ENCODE data around the gene MUC2.

The MUC2 gene

DNA sequence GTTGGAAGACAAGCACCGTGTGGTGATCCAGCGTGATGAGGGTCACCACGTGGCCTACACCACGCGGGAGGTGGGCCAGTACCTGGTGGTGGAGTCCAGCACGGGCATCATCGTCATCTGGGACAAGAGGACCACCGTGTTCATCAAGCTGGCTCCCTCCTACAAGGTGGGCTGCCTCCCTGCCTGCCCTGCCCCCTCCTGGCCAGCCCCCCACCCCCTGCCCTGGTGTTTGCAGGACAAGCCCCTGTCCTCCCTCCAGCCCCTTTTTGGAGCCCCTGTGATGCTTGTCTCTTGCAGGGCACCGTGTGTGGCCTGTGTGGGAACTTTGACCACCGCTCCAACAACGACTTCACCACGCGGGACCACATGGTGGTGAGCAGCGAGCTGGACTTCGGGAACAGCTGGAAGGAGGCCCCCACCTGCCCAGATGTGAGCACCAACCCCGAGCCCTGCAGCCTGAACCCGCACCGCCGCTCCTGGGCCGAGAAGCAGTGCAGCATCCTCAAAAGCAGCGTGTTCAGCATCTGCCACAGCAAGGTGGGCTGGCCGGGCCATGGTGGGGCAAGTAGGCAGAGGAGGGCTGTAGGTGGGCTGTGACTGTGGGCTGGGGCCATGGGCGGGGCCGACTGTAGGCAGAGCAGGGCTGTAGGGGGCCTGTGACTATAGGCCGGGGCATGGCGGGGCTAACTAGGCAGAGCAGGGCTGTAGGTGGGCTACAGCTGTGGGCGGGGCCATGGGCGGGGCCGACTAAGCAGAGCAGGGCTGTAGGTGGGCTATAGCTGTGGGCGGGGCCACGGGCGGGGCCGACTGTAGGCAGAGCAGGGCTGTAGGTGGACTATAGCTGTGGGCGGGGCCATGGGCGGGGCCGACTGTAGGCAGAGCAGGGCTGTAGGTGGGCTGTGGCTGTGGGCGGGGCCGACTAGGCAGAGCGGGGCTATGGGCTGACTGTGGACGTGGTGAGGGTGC lies 13.6 kb downstream of the MUC2 start:
- DNase-seq (ENCODE audit: low spot score), result no peak

DNA sequence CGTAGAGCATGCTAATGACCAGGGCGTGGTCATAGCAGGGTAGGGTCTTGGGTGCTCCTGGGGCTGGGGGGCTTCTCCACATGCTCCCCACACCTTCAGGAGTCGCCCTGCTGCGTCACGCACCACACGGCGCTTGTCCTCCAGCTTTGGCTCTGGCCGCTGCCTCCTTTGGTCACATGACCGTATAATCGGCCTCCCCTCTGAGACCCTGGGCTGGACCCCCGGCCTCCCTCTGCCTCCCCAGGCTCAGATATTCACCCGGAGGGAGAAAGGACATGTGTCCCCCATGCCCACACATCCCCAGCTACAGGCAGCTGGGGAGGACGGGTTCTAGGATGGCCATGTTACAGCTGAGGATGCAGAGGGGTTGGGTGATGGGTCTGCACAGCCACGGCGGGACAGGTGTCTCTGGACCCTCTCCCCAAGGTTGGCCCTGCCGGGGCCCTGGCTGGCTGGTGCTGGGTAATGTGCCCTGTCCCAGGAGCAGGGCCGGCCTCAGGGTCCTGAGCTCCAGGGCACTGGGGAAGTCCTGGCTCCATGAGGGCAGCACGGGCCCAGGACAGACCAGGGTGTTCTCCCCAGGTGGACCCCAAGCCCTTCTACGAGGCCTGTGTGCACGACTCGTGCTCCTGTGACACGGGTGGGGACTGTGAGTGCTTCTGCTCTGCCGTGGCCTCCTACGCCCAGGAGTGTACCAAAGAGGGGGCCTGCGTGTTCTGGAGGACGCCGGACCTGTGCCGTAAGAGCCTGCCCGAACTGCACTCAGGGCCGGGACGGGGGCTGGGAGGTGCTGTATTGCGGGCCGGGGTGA lies 14.5 kb downstream of the MUC2 start:
- DNase-seq (ENCODE audit: low spot score), result no peak

DNA sequence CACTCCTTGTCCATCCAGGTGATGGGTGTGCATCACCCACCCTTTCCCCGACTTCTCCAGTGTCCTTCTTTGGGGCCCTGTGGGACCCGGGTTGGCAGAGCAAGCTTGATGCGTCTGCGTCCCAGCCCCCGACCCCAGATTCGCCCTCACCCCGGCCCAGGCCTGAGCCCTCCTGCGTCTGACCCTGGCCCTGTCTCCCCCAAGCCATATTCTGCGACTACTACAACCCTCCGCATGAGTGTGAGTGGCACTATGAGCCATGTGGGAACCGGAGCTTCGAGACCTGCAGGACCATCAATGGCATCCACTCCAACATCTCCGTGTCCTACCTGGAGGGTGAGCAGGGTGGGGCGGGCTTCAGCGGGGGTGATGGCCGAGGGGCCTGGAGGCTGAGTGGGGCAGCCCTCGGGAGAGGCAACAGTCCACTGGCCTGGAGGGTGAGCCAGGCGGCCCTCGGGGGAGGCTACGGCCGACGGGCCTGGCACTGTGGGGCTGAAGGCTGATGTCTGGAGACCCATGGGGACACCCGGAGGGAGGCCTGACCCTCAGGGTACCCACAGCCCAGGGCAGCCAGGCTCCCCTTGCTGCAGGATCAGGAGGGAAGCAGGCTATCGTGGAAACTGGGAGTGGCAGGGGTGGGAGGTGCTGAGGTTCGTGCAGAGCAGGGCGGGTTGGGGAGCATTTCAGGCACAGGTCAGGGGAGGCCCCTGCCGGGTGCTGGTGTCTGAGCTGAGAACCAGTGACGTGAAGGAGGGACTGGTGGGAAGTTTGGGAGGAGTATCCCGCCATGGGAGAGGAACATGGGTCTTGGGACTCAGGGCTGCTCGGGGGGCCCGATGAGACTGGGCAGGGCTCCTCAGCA lies 15.3 kb downstream of the MUC2 start:
- no peak for DNase-seq (ENCODE audit: low spot score)

DNA sequence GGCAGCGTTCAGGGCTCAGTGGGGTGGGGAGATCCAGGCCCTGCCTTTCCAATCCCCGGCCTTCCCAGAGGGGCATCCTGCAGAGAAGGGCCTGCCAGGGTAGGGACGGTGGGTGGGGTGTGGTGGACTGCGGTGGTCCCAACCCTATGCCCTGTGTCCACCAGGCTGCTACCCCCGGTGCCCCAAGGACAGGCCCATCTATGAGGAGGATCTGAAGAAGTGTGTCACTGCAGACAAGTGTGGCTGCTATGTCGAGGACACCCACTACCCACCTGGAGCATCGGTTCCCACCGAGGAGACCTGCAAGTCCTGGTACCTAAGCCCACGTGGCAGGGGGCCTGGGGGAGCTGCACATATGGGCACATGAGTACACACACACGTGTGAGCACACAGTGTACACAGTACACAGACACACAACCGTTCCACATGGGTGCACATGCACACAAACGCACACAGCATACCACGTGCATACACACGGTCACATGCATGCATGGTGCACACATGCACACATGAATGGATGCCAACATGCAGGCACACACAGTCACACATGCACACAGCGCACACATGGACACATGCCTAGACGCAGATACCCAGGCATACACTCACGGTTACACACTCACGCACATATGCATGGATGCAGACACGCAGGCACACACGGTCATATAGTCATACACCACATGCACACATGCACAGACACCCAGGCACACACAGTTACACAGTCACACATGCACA lies 16.1 kb downstream of the MUC2 start:
- DNase-seq (ENCODE audit: low spot score), result no peak

DNA sequence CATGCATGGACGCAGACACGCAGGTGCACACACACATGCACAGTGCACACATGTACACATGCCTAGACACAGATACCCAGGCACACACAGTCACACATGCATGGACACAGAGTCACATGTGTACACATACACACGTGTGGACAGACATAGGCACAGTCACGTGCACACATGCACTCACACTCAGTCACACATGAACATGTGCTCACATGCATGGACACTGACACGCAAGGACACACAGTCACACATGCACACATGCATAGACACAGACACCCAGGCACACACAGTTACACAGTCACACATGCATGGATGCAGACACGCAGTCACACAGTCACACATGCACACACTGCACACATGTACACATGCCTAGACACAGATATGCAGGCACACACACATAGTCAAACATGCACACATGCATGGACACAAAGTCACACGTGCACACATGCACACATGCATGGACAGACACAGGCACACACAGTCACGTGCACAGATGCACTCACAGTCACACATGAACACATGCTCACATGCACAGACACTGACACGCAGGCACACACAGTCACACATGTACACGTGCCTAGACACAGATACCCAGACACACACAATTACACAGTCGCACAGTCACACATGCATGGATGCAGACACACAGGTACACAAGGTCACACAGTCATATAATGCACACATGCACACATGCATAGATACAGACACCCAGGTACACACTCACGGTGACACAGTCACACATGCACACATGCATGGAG lies 16.8 kb downstream of the MUC2 start:
- DNase-seq (ENCODE audit: low spot score), result no peak

DNA sequence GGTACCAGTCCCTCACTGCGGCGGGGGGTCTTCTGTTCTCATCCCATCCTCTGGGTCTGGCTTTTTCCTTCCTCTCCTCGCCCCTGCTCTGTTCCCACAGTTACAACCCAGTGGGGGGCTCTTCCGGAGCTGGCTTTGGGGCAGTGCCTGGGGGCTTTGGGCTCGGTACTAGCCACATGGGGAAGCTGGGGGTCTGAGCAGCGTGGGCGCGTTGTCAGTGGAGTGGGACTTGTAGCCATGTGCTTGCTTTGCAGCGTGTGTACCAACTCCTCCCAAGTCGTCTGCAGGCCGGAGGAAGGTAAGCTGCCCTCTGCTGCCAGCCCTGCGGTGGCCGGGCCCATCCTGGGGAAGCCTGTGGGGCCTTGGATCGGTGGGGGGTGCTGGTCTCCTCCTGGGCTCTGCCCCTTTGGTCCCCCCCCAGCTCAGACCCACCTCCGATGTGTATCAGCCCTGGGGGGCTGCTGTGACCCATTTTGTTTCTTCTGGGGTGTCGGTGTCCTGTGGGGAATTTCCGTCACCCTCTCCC lies 17.5 kb downstream of the MUC2 start:
- no peak for DNase-seq (ENCODE audit: low spot score)

DNA sequence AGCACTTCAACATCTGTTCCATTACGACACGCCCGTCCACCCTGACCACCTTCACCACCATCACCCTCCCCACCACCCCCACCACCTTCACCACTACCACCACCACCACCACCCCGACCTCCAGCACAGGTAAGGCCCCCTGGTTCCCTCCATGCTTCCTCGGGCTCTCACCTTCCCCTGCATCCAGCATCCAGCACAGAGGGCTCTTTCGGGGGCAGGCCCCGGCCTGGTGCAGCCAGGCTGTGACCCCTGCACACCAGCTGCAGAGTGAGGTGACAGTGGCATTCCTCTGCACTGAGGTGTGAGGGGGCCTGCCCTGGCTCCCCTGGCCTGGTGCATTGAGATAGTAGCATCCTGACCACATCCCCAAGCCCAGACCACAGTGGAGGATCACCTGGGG lies 18.2 kb downstream of the MUC2 start:
- DNase-seq (ENCODE audit: low spot score), result no peak

DNA sequence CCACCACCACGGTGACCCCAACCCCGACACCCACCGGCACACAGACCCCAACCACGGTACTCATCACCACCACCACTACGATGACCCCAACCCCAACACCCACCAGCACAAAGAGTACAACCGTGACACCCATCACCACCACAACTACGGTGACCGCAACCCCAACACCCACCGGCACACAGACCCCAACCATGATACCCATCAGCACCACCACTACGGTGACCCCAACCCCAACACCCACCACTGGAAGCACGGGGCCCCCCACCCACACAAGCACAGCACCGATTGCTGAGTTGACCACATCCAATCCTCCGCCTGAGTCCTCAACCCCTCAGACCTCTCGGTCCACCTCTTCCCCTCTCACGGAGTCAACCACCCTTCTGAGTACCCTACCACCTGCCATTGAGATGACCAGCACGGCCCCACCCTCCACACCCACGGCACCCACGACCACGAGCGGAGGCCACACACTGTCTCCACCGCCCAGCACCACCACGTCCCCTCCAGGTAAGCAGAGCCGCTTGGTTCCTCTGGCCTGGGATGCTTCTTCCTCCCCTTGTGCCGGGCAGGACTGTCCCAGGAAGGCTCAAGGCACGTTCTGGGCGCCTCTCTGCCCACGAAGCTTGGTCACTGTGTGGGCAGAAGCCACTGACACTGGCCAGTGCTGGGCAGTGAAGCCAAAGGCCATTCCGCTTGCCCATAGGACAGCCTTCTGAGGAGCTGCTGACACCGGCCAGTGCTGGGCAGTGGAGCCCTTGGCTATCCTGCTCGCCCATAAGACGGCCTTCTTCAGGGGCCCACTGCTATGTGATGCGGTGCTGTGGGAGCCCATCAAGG lies 25.1 kb downstream of the MUC2 start:
- no peak for DNase-seq (ENCODE audit: low spot score)

DNA sequence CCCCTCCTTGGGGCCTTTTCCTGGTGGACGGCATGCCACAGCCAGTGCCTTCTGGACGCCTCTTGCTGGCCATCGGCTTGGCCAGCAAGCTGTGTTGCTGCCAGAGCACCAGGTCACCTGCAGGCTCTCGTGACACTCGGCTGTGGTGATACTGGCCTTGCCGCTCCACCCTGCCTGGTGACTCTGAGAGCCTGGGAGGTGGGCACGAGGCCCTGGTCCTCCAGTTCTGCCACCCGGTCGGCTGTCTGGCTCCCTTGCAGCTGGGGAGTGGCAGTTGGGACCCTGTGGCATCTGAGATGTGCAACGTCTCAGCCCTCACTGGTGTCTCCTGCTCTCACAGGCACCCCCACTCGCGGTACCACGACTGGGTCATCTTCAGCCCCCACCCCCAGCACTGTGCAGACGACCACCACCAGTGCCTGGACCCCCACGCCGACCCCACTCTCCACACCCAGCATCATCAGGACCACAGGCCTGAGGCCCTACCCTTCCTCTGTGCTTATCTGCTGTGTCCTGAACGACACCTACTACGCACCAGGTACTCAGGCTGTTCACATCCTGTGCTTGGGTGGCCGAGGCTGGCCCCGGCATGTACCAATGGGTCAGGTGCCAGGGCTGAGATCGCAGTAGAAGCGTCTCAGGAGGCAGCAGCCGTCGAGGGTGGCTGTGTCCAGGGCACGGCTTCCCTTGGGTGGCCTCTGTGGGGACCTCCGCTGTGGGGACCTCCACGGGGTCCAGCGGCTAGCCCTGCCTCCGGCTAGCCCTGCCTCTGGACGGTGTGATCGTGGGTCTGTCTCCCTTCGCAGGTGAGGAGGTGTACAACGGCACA lies 26.0 kb downstream of the MUC2 start:
- no peak for DNase-seq (ENCODE audit: low spot score)

DNA sequence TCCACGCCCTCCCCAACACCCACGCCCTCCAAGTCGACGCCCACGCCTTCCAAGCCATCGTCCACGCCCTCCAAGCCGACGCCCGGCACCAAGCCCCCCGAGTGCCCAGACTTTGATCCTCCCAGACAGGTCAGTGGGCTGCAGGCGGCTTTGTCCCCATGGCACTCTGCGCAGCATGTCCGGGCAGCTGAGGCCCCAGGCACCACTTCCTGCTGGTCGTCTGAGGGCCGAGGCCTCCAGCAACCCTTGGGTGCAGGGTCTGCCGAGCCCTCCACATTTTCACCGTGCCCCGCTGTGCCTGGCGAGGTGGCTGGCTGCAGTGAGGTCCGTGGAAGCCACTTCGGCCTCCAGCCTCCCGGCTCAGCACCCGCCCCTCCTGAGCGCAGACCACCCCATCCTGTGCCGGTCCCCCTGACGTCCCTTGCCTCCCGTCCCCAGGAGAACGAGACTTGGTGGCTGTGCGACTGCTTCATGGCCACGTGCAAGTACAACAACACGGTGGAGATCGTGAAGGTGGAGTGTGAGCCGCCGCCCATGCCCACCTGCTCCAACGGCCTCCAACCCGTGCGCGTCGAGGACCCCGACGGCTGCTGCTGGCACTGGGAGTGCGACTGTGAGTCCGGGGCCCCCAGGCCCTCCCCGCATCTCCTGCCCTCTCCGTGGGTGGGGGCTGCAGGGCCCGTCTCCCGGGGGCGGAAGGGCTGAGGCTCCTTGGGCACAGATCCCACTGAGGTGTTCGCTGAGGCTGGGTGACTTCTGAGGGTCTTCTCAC lies 26.8 kb downstream of the MUC2 start:
- DNase-seq (ENCODE audit: low spot score), result no peak

DNA sequence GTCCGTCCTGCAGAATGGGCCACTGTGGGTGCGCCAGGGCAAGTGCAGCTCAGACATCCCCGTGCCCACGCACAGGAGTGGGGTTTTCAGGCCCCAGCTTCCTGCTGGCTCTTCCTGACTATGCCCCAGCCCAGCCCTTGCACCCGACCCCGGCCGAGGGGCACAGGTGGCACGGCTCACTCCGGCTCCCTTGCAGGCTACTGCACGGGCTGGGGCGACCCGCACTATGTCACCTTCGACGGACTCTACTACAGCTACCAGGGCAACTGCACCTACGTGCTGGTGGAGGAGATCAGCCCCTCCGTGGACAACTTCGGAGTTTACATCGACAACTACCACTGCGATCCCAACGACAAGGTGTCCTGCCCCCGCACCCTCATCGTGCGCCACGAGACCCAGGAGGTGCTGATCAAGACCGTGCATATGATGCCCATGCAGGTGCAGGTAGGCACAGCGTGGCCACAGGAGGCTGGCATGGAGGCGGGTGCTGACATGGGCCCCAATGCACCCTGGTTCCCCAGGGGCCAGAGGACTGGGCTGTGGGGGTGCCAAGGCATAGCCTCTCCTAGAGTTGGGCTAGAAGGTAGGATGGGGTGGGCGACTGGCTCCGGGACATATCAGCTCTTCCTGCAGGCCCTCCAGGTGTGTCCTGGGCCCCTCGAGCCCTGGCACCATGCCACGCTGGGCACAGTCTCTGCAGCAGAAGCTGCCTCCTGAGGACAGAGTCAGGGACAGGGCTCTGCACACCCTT lies 27.7 kb downstream of the MUC2 start:
- DNase-seq (ENCODE audit: low spot score), result no peak

DNA sequence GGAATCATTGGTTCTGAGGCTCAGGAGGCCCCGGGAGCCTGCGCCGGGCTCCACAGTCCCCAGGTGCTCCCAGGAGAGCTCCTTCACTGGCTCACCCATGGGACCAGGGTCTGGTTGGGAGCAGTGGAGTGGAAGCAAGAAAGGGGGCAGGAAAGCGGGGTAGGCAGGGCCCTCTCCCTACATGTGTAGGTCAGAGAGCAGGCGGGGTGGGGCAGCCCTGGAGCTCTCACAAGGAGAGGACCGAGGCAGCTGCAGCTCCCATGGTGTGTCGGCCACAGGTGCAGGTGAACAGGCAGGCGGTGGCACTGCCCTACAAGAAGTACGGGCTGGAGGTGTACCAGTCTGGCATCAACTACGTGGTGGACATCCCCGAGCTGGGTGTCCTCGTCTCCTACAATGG lies 28.3 kb downstream of the MUC2 start:
- no peak for DNase-seq (ENCODE audit: low spot score)

DNA sequence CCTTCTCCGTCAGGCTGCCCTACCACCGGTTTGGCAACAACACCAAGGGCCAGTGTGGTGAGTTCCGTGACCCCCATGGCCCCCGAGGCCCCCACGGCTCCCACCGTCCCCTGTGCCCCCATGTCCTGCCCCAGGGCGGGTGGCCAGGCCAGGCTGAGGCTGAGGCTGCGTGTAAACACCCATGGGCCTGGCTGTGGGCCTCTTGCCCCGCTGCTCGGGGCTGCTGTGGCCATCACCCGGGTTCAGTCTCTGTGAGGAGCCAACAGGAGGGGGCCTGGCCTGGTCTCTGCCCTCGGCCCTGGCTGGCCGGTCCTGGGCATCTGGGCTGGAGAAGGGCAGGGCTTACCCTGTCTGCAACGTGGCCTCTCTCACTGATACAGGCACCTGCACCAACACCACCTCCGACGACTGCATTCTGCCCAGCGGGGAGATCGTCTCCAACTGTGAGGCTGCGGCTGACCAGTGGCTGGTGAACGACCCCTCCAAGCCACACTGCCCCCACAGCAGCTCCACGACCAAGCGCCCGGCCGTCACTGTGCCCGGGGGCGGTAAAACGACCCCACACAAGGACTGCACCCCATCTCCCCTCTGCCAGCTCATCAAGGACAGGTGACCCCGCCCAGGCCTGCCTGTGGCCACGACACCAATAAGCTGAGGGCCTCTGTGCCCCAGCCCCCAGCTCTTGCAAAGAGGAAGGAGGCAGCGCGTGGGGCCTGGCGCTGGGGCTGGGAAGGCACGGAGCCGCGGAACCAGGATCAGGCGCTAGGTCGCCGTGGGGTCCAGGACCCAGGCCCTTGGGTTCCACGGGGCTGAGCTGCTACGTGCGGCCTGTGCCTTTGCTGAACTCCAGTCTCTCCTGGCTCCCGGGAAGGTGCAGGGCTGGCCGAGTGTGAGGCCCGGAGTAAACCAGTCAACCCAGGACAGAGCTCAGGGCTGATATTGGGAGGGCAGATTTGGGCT lies 29.0 kb downstream of the MUC2 start:
- no peak for DNase-seq (ENCODE audit: low spot score)

DNA sequence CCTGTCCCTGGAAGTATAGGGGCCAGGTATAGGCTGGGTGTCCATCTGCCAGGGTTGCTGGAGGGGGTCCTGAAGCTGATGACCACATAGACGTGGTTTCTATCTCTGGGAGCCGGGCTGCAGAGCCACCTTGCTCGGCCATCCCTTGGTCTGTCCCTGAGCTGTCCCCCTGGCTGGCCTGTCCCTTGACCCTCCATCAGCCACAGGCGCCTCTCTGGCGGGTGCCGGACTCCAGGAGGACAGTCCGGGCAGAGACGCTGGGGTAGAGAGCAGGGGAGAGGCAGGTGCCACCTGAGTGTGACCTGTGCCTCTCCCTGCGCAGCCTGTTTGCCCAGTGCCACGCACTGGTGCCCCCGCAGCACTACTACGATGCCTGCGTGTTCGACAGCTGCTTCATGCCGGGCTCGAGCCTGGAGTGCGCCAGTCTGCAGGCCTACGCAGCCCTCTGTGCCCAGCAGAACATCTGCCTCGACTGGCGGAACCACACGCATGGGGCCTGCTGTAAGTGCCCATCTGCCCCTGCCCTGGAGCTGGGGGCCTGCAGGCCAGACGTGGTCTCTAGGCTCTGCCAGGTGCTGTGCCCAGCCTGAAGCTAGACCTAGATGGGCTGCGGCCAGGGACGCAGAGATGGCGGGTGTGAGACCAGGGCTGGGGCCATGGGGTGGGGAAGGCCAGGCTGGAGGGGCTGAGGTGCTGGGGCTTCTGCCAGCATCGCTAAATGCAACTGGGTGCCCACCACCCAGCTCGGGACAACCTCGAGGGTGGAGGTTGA lies 29.9 kb downstream of the MUC2 start:
- DNase-seq (ENCODE audit: low spot score), result no peak

DNA sequence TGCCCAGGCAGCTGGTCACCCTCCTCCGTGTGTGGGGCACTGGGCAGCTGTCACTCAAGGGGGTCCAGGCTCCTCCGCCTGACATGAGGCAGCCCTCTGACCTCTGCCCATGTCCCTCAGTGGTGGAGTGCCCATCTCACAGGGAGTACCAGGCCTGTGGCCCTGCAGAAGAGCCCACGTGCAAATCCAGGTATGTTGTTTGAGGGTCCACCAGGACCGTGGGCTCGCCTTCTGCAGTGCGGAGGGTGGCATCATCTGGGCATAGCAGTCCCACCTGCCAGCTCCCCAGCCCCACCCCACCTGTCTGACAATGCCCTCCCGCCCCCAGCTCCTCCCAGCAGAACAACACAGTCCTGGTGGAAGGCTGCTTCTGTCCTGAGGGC lies 30.5 kb downstream of the MUC2 start:
- no peak for DNase-seq (ENCODE audit: low spot score)
